Measurements from ENCODE around the gene C1orf50.
"Not testable (repeated sequence)": the region's sequence is repeated elsewhere in the genome, so short reads cannot be mapped to it uniquely, and the experiment has no call there.

Gene C1orf50

DNA sequence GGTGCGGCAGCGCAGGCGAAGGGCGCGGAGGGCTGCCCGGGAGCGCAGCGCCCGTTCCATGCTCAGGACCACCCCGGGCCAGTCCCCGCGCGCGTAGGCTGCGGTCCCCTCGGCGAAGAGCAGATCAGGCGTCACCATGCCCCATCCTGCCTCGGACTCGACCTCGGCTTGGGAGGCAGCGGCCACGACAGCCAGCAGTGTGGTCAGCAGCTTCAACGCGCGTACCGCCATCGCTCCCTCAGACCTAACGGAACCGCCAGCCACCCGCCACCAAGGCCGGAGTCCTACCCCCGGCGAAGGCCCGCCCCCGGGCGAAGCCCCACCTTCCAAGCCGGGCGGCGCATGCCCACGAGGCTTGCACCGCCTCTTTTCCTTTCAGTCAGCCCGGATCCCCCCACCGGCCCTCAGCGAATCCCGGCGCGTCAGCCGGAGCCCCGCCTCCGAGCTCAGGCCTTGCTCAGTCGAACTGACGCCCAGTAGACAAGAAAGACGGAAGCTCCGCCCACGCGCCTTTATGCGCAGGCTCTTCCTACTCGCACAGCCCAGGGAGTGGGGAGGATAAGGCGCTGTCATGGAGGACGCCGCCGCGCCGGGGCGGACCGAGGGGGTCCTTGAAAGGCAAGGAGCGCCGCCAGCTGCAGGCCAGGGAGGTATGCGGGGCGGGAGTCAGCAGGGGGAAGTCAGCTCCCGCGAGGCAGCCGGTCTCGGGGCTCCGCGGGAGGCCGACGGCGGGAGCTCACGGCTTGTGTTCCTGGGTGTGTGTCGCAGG, at the start of gene C1orf50, which contains the start of gene P3H1:
Gene C1orf50 (plus strand): TSS at position 509 of the 769 bp plus-strand sequence. CDS start 63 bp downstream, at position 572.
Gene P3H1 (minus strand): TSS at position 288 of the 769 bp plus-strand sequence. CDS start 57 bp downstream, at position 231.
- DNase-seq = peak; percentile 96 to 99

DNA sequence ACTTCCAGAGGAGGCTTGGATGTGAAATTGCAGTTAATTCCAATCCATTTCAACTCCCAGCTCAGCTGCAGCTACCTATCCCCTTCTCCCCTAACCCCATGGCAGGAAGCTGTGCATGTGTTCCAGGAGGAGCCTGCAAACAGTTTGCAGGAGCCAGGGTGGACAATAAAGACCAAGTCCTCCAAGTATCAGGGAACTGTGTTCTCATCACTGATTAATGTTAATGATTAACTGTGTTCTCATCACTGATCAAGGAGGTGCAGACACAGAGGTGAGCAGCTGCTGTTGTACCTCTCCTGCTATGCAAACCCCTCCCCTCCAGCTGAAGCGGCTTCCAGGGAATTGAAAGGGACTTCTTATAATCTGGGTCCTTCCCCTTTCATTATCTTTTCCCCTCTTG, 46.2 kb upstream of the C1orf50 start:
- DNase-seq = no peak

DNA sequence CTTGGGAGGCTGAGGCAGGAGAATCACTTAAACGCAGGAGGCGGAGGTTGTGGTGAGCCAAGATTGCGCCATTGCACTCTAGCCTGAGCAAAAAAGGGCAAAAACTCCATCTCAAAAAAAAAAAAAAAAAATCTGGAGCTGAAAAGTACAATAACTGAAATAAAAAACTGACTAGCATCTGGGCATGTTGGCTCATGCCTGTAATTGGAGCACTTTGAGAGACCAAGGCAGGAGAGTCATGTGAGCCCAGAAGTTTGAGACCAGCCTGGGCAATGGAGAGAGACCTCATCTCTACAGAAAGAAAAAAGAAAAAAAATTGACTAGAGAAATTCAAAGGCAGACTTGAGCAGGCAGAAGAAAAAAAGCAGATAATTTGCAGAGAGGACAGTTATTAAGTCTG, 45.1 kb upstream of the C1orf50 start:
- no peak for DNase-seq

DNA sequence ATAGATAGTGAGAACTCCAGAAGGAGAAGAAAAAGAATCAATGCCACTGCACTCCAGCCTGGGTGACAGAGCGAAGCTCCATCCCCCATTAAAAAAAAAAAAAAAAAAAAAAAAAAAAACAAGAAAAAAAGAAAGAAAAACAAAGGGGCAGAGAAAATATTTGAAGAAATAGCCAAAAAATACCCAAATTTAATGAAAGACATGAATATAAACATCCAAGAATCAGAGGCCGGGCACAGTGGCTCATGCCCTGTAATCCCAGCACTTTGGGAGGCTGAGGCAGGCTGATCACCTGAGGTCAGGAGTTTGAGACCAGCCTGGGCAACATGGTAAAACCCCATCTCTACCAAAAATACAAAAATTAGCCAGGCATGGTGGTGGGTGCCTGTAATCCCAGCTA, 44.6 kb upstream of the C1orf50 start:
- DNase-seq = not testable (repeated sequence)

DNA sequence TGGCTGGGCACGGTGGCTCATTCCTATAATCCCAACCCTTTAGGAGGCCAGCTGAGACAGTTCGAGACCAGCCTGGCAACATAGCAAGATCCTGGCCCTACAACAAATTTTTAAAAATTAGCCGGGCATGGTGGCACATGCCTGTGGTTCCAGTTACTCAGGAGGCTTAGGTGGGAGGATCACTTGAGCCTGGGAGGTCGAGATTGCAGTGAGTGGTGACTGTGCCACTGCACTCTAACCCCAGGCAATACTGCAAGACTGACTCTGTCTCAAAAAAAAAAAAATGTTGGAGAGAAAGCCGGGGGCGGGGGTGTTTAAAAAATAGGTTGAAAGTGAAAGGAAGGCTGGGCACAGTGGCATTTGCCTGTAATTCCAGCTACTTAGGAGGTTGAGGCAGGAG, 43.5 kb upstream of the C1orf50 start:
- no peak for DNase-seq

DNA sequence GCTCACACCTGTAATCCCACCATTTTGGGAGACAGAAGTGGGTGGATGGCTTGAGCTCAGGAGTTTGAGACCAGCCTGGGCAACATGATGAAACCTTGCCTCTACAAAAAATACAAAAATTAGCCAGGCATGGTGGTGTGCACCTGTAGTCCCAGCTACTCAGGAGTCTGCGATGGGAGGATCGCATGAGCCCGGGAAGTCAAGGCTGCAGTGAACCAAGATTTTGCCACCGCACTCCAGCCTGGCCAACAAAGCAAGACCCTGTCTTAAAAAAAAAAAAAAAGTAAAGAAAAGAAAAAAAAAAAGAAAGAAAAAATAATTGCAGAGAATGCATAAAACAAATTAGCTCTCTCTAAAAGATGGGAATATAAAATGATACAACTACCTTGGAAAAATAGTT, 41.2 kb upstream of the C1orf50 start:
- DNase-seq = not testable (repeated sequence)

DNA sequence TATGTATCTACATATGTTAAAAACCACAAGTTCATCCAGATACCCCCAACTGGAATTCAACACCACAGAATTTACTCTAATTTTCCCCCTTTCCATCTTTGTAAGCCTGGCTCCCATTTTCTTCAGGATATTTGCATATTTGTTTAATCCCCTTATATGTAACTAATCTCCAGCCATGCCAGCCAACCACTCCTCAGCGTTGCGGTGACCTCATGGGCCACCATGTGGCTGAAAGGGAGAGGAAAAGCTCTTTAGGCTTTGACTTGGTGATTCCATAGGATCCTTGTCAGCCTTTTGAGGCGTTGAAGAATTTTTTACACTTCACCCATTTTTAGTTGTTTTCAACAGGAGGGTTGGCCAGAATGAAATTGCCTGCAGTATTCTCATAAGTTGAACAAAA, 37.0 kb upstream of the C1orf50 start:
- no peak for DNase-seq

DNA sequence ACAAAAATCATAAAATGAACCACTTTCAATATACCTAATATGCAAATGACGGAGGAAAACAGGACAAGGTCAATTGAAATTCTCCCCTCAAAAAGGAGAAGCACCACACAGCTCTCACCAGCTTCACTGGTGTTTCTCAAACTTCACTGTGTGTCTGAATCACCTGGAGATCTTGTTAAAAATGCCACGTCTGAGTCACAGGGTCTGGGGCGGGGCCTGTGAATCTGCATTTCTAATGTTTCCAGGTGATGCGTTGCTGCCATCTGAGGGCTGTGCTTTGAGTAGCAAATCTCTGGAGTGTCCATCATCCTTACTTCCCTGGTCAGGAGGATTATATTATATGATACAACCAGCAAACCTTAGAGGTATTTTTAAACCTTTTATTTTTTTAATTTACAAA, 36.1 kb upstream of the C1orf50 start:
- DNase-seq = peak in 1 of 2 experiments; percentile 8

DNA sequence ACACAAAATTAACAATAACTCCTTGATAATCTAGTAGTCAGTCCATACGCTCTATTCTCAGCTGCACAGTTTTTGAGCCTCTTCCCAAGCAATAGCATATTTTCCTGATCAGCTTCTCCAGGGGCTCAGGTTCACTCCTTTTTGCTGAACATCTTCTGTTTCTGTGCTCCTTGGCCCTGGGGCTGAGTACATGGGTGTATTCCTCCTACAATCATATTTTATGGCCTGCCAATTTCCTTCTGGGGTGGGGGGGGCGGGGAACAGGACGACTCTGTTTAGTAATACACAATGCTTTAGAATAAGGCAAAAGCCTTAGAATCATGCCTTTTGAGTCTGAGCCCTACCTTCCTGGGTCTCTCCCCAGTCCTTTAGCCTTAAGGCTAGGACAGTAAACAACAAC, 35.5 kb upstream of the C1orf50 start:
- DNase-seq = no peak

DNA sequence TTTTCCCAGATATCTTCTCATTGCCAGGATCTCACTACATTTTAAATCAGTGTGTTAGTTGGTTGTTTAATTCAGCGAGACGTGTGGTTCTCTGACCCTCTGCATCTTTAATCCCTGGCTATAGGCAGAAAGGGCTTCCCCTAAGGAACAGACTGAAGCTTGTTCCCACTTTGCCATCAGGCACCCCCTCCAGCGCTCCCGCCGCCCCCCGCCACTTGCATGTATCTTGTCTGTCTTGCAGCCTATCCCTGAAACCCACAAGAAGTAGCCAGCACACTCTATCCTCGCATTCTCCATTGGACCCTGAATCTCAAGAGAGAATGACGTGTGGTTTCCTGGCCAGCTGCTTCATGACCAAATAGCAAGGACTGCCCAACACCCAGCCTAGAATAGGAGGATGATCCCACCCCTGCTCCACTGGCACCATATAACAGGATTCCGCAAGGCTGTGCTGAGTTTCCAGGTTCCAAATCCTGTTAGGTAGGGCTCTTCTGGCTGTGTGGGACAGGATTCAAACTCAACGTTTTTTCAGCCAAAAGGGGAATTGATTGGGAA, 34.8 kb upstream of the C1orf50 start:
- no peak for DNase-seq

DNA sequence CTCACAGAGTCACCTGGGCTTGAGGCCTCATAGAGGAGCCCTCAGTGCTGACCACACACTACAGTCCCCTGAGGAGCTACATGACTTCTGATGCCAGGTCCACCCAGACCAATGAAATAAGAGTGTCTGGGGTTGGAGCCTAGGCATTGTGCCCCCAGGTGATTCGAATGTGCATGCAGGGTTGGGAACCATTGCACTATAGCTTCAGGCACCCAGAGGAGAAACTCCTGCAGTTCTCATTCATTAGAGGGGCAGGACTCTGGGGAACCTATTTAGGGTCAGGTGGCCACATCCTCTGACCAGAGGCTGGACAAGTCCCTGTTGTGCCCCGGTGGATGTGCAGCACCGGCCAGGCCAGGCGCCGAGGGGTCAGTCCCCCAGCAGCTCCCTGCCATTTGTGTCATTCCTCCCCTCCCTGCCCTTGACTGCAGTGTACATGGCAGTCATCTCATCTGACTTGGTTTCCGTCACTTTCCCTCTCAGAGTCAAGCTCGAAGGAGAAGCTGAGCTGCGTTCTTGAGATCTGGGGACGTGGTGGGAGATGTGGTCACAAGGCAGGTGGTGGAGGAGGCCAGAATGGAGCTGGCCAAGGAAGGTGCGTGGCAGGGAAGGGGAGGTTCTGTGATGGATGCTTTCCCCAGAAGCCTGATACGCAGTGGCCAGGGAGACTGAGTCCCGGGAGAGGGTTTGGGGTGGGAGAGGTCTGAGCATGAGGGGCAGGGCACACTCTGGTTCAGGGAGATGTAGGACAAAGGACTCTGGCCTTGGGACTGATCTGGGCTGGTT, 33.4 kb upstream of the C1orf50 start:
- DNase-seq = no peak

DNA sequence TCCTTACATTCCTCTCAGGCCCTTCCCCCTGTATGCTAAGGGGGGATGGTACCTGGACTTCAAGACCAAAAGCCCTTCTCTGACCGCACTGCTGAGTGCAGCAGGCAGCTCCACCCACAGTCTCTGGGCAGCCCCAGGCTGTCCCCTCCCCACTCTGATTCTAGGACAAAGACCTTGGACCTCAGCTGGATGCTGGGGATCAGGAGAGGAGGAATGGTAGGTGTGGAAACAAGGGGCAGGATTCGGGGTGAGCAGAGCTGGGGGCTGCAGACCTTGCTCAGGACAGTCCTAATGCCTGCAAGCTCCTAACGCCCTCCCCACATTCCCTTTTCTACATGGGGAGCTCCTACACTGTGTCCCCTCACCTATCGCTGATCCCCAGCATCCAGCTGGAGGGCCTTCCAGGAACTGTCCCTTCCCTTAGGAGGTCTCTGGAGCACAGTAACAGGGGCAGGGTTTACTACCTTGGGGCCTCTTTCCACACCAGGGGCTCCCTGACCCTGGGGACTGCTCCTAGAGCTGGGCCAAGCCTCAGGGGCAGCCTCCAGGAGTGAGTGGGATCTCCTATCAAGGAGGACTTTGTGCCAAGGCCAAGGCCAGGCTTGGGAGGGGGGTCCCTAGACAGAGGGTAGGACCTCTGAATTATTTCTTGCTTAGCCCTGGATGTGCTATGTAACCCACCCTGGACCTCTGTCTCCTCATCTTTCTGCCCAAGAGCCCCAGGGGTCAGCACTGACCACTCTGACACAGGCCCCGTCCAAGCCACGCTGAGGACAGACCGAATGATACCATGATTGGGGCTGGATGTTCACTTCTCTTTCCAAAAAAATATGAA, 32.6 kb upstream of the C1orf50 start:
- no peak for DNase-seq

DNA sequence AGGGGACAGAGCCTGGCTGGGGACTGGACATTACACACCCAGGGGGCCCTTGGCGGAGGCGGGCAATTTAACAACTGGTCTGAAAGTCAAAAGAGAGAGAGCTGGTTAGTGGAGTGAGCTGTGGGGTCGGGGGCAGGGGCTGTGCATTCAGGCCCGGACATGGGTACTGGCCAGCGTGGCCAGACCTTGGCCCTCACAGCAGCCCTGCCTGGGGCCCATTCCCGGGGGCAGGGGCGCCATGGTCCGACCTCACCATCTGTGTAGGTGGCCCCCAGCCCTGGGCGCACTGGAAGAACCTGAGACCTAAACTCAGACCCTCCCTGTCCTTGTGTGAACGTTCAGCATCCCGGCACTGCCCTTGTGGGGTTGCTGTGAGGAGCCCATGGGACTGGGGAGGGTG, 32.0 kb upstream of the C1orf50 start:
- no peak for DNase-seq

DNA sequence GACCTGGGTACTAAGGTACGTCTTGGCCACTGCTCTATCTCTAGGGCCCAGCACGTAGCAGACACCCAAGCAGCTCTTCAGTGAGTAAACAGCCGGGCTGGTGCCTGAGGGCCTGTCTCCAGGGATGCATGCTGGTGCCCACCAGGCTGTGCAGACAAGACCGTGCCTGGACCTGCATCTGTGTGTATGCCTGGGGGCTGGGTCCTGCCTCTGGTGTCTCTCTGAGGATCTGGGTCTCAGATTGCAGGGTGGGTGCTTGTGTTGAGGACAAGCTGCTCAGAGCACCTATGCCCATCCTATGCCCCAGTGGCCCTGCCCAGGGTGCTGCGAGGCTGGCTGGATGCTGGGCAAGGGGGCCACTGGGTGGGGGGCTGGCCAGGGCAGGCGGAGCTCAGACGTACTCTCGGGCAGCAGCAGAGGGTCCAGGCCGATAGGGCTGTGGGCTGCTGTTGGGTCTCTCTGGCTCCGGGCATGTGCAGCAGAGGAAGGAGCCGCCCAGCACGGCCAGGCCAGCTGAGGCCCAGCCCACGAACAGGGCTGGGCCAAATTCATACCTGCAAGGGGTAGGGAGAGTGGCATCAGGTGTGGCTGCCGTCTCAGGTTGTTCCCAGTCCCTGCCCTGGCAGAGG, 31.5 kb upstream of the C1orf50 start:
- DNase-seq = no peak

DNA sequence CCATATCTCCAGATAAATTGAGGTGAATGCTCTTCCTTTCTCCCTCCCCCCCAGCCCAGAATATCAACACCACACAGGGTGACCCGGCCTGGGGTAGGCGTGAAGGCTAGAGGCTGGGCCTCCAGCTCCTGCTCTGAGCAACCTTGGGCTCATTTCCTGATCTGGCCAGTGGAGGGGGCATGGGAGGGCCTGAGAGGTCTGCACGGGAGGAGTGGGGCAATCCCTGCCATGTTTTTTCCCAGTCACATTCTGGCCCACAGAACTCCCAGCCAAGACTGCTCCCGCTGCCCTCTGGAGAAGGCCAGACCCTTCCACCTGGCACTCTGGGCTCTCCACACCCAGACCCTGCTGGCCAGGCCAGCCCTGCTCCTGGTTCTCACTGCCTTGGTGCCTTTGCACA, 30.9 kb upstream of the C1orf50 start:
- no peak for DNase-seq

DNA sequence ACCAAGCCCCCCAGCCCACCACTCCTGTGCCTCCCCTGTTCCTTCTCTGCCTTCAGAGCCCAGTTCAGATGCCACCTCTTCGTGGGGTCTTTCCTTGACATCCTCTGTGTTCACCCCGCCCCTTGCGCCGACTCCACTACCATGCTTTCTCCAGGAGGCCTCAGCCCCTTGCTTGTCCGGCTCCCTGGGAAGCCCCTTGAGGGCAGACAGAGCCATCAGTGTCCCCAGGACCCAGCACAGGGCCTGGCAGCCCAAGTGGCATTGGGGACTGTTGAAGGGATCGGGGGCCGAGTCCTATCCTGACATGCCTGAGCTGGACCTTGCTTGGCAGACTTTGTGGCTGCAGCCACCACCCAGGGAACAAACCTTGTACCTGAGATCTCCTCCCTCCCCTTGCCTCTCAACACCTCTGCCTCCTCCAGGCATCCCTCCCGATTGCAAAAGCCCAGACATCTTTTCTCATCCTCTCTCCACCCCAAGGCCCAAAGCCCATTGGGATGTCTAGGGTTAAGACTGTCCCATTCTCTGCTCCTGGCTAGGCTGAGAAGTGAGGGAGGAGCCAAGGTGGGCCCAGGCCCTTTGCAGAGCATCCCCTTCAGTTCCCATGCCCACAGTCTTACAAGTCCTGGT, 30.4 kb upstream of the C1orf50 start:
- DNase-seq = no peak

DNA sequence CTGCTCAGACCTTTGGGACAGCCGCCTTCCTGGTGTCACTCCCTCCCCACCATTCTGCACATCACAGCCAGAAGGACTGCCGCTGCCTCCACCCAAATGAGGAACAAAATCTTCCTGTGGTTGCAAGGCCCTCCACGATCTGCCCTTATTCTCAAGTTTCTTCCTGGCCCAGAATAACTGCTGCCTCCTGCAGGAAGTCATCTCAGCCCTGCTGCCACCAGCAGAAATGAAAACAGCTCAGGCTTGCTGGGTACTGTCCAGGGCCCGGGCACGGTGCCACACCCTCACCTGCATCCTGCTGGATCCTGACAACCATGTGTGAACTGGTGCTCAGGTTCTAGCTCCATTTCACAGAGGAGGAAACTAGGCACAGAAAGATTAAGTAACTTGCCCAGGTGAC, 29.8 kb upstream of the C1orf50 start:
- peak in 1 of 2 experiments; percentile 8 for DNase-seq

DNA sequence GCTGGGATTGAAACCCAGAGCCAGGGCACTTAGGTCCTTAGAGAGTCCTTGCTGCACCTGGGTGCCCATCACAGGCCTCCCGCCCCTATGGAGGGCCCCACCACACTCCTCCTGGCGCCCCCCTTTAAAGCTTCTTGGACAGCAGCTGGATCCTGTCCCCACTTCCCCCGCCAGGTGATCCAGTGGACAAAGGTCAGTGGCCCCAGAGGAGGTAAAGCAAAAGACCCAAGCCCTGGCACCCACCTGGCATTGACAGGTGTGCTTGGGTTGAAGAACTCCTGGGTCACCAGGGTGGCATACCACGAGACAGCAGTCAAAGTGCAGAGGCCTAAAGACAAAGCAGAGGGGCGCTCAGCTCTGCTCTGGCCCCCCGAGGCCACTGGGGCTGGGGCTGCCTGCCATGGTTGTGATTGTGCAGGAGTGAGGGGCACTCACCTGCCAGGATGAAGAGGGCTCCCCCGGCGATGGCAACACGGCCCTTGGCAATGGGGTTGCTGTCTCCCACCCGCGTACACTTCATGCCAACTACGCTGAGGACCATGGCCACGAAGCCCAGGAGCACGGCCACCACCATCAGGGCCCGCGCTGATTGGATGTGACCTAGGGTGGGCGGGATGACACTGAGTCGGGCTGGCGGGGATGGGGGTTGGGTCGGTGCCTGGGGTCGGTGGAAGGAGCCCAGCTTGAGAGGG, 28.9 kb upstream of the C1orf50 start:
- no peak for DNase-seq

DNA sequence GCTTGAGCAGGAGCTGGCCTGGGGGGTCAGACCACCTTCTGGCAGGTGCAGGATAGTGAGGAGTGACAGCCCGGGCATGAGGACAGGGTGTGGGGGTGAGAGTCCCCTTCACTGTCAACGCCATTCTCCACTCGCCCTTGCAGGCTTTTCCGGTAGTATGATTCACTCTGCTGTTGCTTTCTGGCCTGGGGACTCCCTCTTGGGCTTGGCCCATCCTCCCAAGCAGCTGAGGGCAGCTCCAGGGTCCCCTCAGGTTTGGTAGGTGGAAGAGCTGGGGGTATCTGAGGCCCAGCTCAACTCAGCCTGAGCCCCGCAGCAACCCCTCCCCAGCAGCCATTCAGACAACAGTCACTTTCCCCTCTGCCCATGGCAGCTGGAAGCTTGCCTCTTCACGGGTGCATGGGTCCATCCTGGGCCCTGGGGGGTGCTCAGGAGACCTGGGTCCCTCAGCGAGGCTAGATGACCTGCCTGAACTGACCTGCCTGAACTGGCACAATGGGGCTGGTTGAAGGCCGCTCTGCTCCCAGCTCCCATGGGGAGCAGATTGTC, 28.3 kb upstream of the C1orf50 start:
- no peak for DNase-seq

DNA sequence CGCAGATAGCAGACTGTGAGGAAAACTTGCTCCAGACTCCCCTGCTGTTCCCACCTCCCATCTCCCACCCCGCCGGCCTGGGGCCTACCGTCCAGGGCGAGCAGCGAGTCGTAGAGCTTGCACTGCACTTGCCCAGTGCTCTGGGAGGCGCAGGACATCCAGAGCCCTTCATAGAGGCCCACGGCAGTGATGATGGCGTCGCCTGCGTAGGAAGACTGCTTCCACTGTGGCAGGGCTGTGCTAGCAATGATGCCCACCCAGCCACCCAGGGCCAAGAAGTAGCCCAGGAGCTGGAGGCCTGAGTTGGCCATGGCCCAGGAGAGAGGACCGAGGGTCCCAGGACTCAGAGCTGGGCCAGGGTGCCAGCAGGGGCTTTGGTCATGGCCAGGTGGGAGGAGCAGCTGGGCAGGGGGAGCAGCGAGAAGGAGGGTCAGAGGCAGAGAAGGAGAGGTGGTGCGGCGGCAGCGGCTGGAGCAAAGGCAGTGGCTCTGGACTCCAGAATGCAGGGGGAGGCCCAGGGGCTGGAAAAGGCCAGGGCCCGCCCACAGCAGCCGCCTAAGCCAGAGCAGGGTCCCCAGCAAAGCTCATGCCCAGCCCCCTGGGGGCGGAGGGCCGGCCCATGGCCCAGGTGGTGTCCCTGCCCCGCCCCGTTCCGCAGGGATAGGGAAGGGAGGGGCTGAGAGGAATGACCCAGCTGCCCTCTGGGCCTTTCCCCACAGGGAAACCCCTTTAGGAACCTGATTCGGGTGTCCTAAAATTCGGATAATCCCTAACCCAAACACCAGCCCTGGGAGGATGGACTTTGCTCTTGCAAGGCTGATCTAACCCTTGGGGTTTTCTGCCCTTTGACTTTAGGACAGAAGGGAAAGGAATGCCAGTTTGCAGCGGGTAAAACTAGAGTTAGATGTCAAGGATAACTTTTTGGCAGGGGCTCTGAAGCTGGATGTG, 27.0 kb upstream of the C1orf50 start, which contains the start of gene CLDN19:
Gene CLDN19 (minus strand): TSS at position 484 of the 948 bp plus-strand sequence. CDS start 173 bp downstream, at position 311.
- no peak for DNase-seq
